A549 (cell line): ENCODE data around the gene NTM. TPM values are rescaled to one million over a fixed set of nuclear protein-coding genes. Genes with fewer than 3 reads are reported as not detected.

Source experiments
- ATAC-seq, 2 experiments: fragments of 200-7000 bp in 1 of 2; fragments of >200 bp in 1 of 2; cut with Nextera tagmentation in 1 of 2; cut with Tn5 transposase in 1 of 2; 3 replicates each; pipeline versions ENCODE4 v1.8.0 to v1.9.1; 2018 to 2020; ENCODE audit warnings: mild to moderate bottlenecking in 1 of 2, moderate library complexity in 1 of 2
- CTCF ChIA-PET: fragments of 300-600 bp; sonication (Branson Sonifier 250); formaldehyde crosslinking; extraction: SDS; loops from one replicate; lab custom pipeline; 2021; ENCODE audit warnings: antibody characterized with exemption, inconsistent platforms; lab: Yijun Ruan, JAX
- POLR2A ChIA-PET: fragments of 350-600 bp; formaldehyde crosslinking; extraction: SDS; loops from one replicate; lab custom pipeline; 2021; ENCODE audit warnings: antibody characterized with exemption, inconsistent platforms; lab: Yijun Ruan, JAX
- DNase-seq, 2 experiments: peaks; one replicate each; pipeline versions ENCODE4 v3.0.0 to v3.0.0-alpha.2; 2011 to 2016; ENCODE audit warnings: low read depth in 1 of 2, low spot score in 1 of 2
- FAIRE-seq: peaks from 2 replicates; lab custom pipeline; 2011; peaks lifted over from hg19 to GRCh38; lab: Jason Lieb, UNC
- H3K27ac ChIP-seq, 2 experiments: fragments of >200 bp; sonication (Bioruptor Twin); formaldehyde crosslinking; 3 replicates each; pipeline ENCODE4 v1.5.1; 2016 to 2017
- H3K4me1 ChIP-seq: fragments of >200 bp; sonication (Bioruptor Twin); formaldehyde crosslinking; 3 replicates; pipeline ENCODE4 v1.6.1; 2016
- H3K4me2 ChIP-seq: fragments of >200 bp; sonication (Bioruptor Twin); formaldehyde crosslinking; 3 replicates; pipeline ENCODE4 v1.6.1; 2016
- H3K4me3 ChIP-seq: fragments of >200 bp; sonication (Bioruptor Twin); formaldehyde crosslinking; 3 replicates; pipeline ENCODE4 v1.5.1; 2016
- H3K9me3 ChIP-seq: fragments of >200 bp; sonication (Bioruptor Twin); formaldehyde crosslinking; 3 replicates; pipeline ENCODE4 v1.6.1; 2016
- BHLHE40 ChIP-seq: IDR thresholded peaks from 2 replicates; pipeline ENCODE4 v1.6.1; 2012; ENCODE audit warnings: low read depth, low read length, inconsistent platforms
- CEBPB ChIP-seq, 2 experiments: fragments of >200 bp in 1 of 2; sonication (Bioruptor Twin) in 1 of 2; formaldehyde crosslinking in 1 of 2; IDR thresholded peaks; 2 replicates each; pipeline ENCODE4 v1.6.1; 2012 to 2016
- E2F6 ChIP-seq: IDR thresholded peaks from 2 replicates; pipeline ENCODE4 v1.6.1; 2012; ENCODE audit warnings: low read depth, borderline replicate concordance
- FOXS1 ChIP-seq: fragments of 250-450 bp; sonication (Bioruptor Pico); IDR thresholded peaks from 2 replicates; pipeline ENCODE4 v1.5.0; 2020; ENCODE audit warnings: mild to moderate bottlenecking, moderate library complexity
- HEYL ChIP-seq: fragments of 250-450 bp; sonication (Bioruptor Pico); IDR thresholded peaks from 2 replicates; pipeline ENCODE4 v1.8.0; 2021; ENCODE audit warnings: mild to moderate bottlenecking, moderate library complexity
- HMGXB4 ChIP-seq: fragments of 250-450 bp; sonication (Bioruptor Pico); IDR thresholded peaks from 2 replicates; pipeline ENCODE4 v1.5.0; 2021; ENCODE audit warnings: mild to moderate bottlenecking, moderate library complexity, borderline replicate concordance
- JUN ChIP-seq, 2 experiments: fragments of >200 bp; sonication (Bioruptor Twin); formaldehyde crosslinking; IDR thresholded peaks; 2 replicates in 1 of 2; 3 replicates in 1 of 2; pipeline ENCODE4 v1.6.1; 2016 to 2017
- KDM5A ChIP-seq: fragments of 200-600 bp; sonication (generic); IDR thresholded peaks from 2 replicates; pipeline ENCODE4 v1.6.1; 2016; ENCODE audit warnings: antibody characterized with exemption, mild to moderate bottlenecking
- MAFK ChIP-seq: fragments of 450-650 bp; IDR thresholded peaks from 2 replicates; pipeline ENCODE4 v1.6.1; 2014; ENCODE audit not compliant: partially characterized antibody
- MAX ChIP-seq: IDR thresholded peaks from 2 replicates; pipeline ENCODE4 v1.6.1; 2012
- MYC ChIP-seq: IDR thresholded peaks from 2 replicates; pipeline ENCODE4 v1.6.1; 2012; ENCODE audit warnings: mild to moderate bottlenecking, inconsistent platforms, low read length, improper control_type of control experiment, borderline replicate concordance
- NPAS2 ChIP-seq: fragments of 250-450 bp; sonication (Bioruptor Pico); IDR thresholded peaks from 2 replicates; pipeline ENCODE4 v1.8.0; 2022; ENCODE audit warnings: mild to moderate bottlenecking, moderate library complexity, borderline replicate concordance
- PBX3 ChIP-seq: IDR thresholded peaks from 2 replicates; pipeline ENCODE4 v1.6.1; 2012
- RAD21 ChIP-seq, 2 experiments: fragments of >200 bp in 1 of 2; sonication (Bioruptor Twin) in 1 of 2; formaldehyde crosslinking in 1 of 2; IDR thresholded peaks in 1 of 2; conservative IDR thresholded peaks in 1 of 2; 2 replicates in 1 of 2; 3 replicates in 1 of 2; pipeline ENCODE4 v1.6.1; 2012 to 2018; ENCODE audit warnings: inconsistent platforms in 1 of 2
- RARB ChIP-seq: fragments of 250-450 bp; sonication (Bioruptor Pico); IDR thresholded peaks from 2 replicates; pipeline ENCODE4 v1.8.0; 2021; ENCODE audit warnings: mild to moderate bottlenecking, moderate library complexity
- RFX5 ChIP-seq: fragments of 450-650 bp; IDR thresholded peaks from 2 replicates; pipeline ENCODE4 v1.7.1; 2014; ENCODE audit warnings: antibody characterized with exemption, mild to moderate bottlenecking, moderate library complexity
- SREBF2 ChIP-seq: fragments of 450-650 bp; IDR thresholded peaks from 2 replicates; pipeline ENCODE4 v1.6.1; 2014; ENCODE audit warnings: mild to moderate bottlenecking, moderate library complexity
- TP53 ChIP-seq: fragments of 250-450 bp; sonication (Bioruptor Pico); IDR thresholded peaks from 2 replicates; pipeline ENCODE4 v1.5.0; 2021; ENCODE audit warnings: mild to moderate bottlenecking, moderate library complexity
- USF2 ChIP-seq: fragments of 450-650 bp; IDR thresholded peaks from 2 replicates; pipeline ENCODE4 v1.6.1; 2014; ENCODE audit warnings: antibody characterized with exemption
- ZNF302 ChIP-seq: fragments of 250-450 bp; sonication (Bioruptor Pico); IDR thresholded peaks from 2 replicates; pipeline ENCODE4 v1.9.0; 2021; ENCODE audit warnings: inconsistent platforms, mild to moderate bottlenecking, moderate library complexity
- WGBS: methylation state at CpG from one replicate; pipeline ENCODE4 v1.1.6; 2017; ENCODE audit errors: missing lambda C conversion rate; 5-methylcytosine and 5-hydroxymethylcytosine counted together
- polyA plus RNA-seq, 4 experiments: library from polyadenylated mRNA; depleted of rRNA in 3 of 4; stranded (reverse); fragments of >200 nt; fragmentation: RNase III in 1 of 4; extraction: RNeasy Plus Mini Kit Qiagen cat#74134 plus additional on column Dnase treatment in 1 of 4; gene quantifications; 2 replicates in 3 of 4; 3 replicates in 1 of 4; pipeline ENCODE4 v1.2.3, GENCODE V29; 2011 to 2017

The NTM gene
- polyA plus RNA-seq, 2 of the 4 experiments (the other 2 are of a cell fraction) = not detected

DNA sequence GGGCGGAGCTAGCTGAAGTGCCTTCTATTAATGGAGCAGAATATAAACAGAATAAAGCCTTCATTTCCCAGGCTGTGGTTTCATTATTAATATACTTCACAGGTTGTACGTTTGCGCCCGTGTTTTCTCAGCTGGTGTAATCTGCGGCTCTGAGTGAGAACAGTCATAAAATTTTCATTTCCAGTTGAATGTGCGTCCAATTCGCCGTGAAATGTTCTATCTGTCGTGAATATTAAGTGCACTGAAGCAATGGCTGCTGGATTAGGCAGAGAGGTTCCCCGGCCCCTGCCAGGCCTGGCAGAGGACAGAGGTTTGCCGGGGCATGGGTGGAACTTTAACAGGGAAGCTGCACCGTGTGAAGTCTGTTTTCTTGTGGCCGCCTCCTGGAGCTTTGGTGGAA, 874.4 kb downstream of the NTM start (continued):
- TF ChIP-seq JUN (IDR thresholded peaks at IDR 0.05) (no peak), RARB (no peak), MAX (no peak), BHLHE40 (no peak), E2F6 (no peak)

GRCh38 chr11:132245403-132246385, 875.3 kb downstream of the NTM start:
- no peak for TF ChIP-seq CEBPB (IDR thresholded peaks at IDR 0.05)
- no peak for TF ChIP-seq BHLHE40
- TF ChIP-seq RFX5 = no peak
- TF ChIP-seq MYC = no peak
- no peak for TF ChIP-seq FOXS1 (CRISPR knock-in tag)
- TF ChIP-seq ZNF302 (CRISPR knock-in tag) = no peak
- no peak for TF ChIP-seq KDM5A
- TF ChIP-seq USF2 = no peak
- no peak for TF ChIP-seq MAFK
- TF ChIP-seq HEYL = no peak
- no peak for TF ChIP-seq HMGXB4 (CRISPR knock-in tag)
- TF ChIP-seq RAD21 (conservative IDR thresholded peaks at IDR 0.05 in 1 of 2, IDR thresholded peaks at IDR 0.05 in 1 of 2) = no peak
- TF ChIP-seq MAX = no peak
- TF ChIP-seq NPAS2 (CRISPR knock-in tag) = no peak
- no peak for TF ChIP-seq SREBF2
- TF ChIP-seq PBX3 = no peak
- no peak for TF ChIP-seq TP53
- no peak overlapping the region for H3K4me3 ChIP-seq
- WGBS = 43% methylated on average over 32 of the region's 33 CpGs
- H3K4me2 ChIP-seq = no peak overlapping the region
- H3K4me1 ChIP-seq = no peaks in the 10 kb centered on the region
- ChIA-PET POLR2A (no interaction called here), CTCF (no interaction called here)
- no peak for FAIRE-seq
- no peak overlapping the region for H3K27ac ChIP-seq
- DNase-seq = no peak
- no peaks in the 10 kb centered on the region for H3K9me3 ChIP-seq
- ATAC-seq = no peak
